Measurements from ENCODE around the gene ASZ1. TPM values are rescaled to one million over a fixed set of nuclear protein-coding genes. Genes with fewer than 3 reads are reported as not detected.

The ASZ1 gene
- total RNA-seq, 1 experiment from 2014 or later = not detected

DNA sequence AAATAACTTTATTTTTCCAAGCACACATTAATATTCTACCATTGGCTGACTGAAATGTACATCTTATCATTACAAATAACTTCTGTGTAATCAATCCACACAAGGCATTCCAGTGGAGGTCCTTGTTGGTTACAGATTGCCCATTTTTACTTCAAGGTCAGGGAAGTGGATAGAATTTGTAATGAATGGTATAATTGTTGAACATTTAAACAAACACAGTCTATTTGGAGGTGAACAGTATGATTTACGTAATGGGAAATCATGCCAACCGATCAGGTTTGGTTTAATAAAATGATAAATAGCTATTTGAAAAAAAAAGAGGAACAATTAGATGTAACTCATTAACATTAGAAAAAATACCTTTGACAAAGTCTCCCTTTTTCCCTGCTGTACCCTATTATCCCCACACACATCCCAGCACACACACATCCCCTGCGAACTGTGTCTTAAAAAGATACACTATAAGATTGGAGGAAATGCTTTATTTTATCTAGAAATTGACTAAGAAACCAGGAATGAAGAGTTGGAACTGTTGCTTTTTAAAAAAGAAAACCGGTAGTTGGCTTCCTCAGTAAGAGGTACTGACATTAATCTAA, 19.0 kb upstream of the ASZ1 start:
- Histone ChIP-seq H3K4me2 (ENCODE audit: insufficient read depth, insufficient read length, low read length) (no peak overlapping the region), H3K79me1 (ENCODE audit: insufficient read depth, low read depth, low read length, poor library complexity, severe bottlenecking) (no peaks in the 10 kb centered on the region), H4K91ac (ENCODE audit: insufficient read length, low read depth, low read length) (no peak overlapping the region), H3K9me3 (ENCODE audit: control insufficient read depth, low read depth, low read length) (no peaks in the 10 kb centered on the region), H3K14ac (ENCODE audit: insufficient read depth, low read length) (no peak overlapping the region), H3K9ac (ENCODE audit: extremely low read depth, insufficient read length, low read length) (no peak overlapping the region), H3T11ph (ENCODE audit: low read length) (no peak overlapping the region), H3K23ac (ENCODE audit: insufficient read length, low read depth, low read length) (no peak overlapping the region), H3K79me2 (ENCODE audit: insufficient read depth, low read length) (no peaks in the 10 kb centered on the region), H3K18ac (ENCODE audit: insufficient read length, low read depth, low read length) (no peak overlapping the region), H2AK5ac (ENCODE audit: insufficient read length, low read length) (no peak overlapping the region), H3K23me2 (ENCODE audit: insufficient read length, low read depth, low read length, poor library complexity, severe bottlenecking) (no peaks in the 10 kb centered on the region), H2AFZ (ENCODE audit: low read length) (no peak overlapping the region), H2BK5ac (ENCODE audit: insufficient read length, low read length) (no peak overlapping the region), H3K27ac (ENCODE audit: insufficient read length, low read depth, low read length) (no peak overlapping the region), H2BK20ac (ENCODE audit: low read depth, low read length, poor library complexity, severe bottlenecking) (no peak overlapping the region), H3K56ac (ENCODE audit: insufficient read length, low read depth, low read length) (no peak overlapping the region), H2BK120ac (ENCODE audit: low read depth, low read length, poor library complexity, severe bottlenecking) (no peak overlapping the region), H3K27me3 (ENCODE audit: insufficient read depth, low read length) (no peaks in the 10 kb centered on the region), H4K5ac (ENCODE audit: insufficient read length, low read depth, low read length) (no peak overlapping the region), H2BK15ac (ENCODE audit: low read depth, low read length) (no peak overlapping the region), H3K4me1 (ENCODE audit: insufficient read depth, low read length) (no peaks in the 10 kb centered on the region), H3K4ac (ENCODE audit: low read depth, low read length) (no peak overlapping the region), H2BK12ac (ENCODE audit: insufficient read length, low read depth, low read length) (no peak overlapping the region), H4K20me1 (ENCODE audit: control insufficient read depth, insufficient read depth, insufficient read length) (no peaks in the 10 kb centered on the region), H4K8ac (replicated peaks; ENCODE audit: insufficient read length, low read depth, low read length) (no peak overlapping the region)
- Mint-ChIP-seq H3K27me3 (ENCODE audit: low read depth) (no peaks in the 10 kb centered on the region), H3K36me3 (ENCODE audit: insufficient read depth in 1 of 3, low read depth in 3 of 3) (no peaks in the 10 kb centered on the region), H3K4me3 (no peak overlapping the region), H3K27ac (no peak overlapping the region), H3K4me1 (no peaks in the 10 kb centered on the region), H3K9me3 (no peaks in the 10 kb centered on the region)
- TF ChIP-seq, protein P1, sequence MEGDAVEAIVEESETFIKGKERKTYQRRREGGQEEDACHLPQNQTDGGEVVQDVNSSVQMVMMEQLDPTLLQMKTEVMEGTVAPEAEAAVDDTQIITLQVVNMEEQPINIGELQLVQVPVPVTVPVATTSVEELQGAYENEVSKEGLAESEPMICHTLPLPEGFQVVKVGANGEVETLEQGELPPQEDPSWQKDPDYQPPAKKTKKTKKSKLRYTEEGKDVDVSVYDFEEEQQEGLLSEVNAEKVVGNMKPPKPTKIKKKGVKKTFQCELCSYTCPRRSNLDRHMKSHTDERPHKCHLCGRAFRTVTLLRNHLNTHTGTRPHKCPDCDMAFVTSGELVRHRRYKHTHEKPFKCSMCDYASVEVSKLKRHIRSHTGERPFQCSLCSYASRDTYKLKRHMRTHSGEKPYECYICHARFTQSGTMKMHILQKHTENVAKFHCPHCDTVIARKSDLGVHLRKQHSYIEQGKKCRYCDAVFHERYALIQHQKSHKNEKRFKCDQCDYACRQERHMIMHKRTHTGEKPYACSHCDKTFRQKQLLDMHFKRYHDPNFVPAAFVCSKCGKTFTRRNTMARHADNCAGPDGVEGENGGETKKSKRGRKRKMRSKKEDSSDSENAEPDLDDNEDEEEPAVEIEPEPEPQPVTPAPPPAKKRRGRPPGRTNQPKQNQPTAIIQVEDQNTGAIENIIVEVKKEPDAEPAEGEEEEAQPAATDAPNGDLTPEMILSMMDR (conservative IDR thresholded peaks at IDR 0.05) = no peak
- DNase-seq = no peak
- WGBS (ENCODE audit: extremely low coverage, insufficient read length, low lambda C conversion rate) = no CpG with 5 or more reads among the region's 4 CpGs
